Endothelial cell of umbilical vein (primary cell): Measurements from ENCODE around the gene TMEM213. TPM values are rescaled to one million over a fixed set of nuclear protein-coding genes. Genes with fewer than 3 reads are reported as not detected.

Source experiments
- BruUV-seq: library from RNA; stranded (reverse); fragments of 400-500 nt; replicated peaks from 2 replicates; lab custom pipeline; 2021; lab: Mats Ljungman, UMichigan
- CTCF ChIA-PET: fragments of 300-600, 350-600 bp; sonication (Branson Sonifier 250); formaldehyde crosslinking; loops from one replicate; lab custom pipeline; 2021; ENCODE audit warnings: antibody characterized with exemption, inconsistent platforms; lab: Charles Lee
- POLR2A ChIA-PET: fragments of 300-600, 350-600 bp; sonication (Branson Sonifier 250); formaldehyde crosslinking; loops from one replicate; lab custom pipeline; 2021; ENCODE audit warnings: antibody characterized with exemption, inconsistent platforms; lab: Charles Lee
- DNase-seq: peaks from one replicate; pipeline ENCODE4 v3.0.0-alpha.2; 2011; ENCODE audit warnings: low read depth, low spot score
- FAIRE-seq: peaks from 2 replicates; lab custom pipeline; 2011; peaks lifted over from hg19 to GRCh38; lab: Jason Lieb, UNC
- H2AFZ ChIP-seq: 2 replicates; pipeline ENCODE4 v1.6.0; 2012; ENCODE audit warnings: low read depth, low read length, control low read depth, inconsistent platforms
- H3K27ac ChIP-seq: 2 replicates; pipeline ENCODE4 v1.5.1; 2011; ENCODE audit warnings: low read depth, mild to moderate bottlenecking, control low read depth, low read length, moderate library complexity; ENCODE audit not compliant: insufficient read depth
- H3K27me3 ChIP-seq, 2 experiments: 2 replicates each; pipeline versions ENCODE4 v1.6.0 to v1.6.1; 2011; ENCODE audit warnings: low read length in 2 of 2, mixed read lengths in 1 of 2; ENCODE audit not compliant: control insufficient read depth in 2 of 2, insufficient read depth in 2 of 2
- H3K36me3 ChIP-seq, 2 experiments: 2 replicates in 1 of 2; 3 replicates in 1 of 2; pipeline ENCODE4 v1.5.1; 2011; ENCODE audit warnings: low read length in 2 of 2, mild to moderate bottlenecking in 1 of 2, moderate library complexity in 1 of 2; ENCODE audit not compliant: control insufficient read depth in 2 of 2, insufficient read depth in 2 of 2; ENCODE audit errors: extremely low read depth in 1 of 2
- H3K4me1 ChIP-seq: 3 replicates; pipeline ENCODE4 v1.5.1; 2011; ENCODE audit warnings: mild to moderate bottlenecking, low read length; ENCODE audit not compliant: control insufficient read depth, insufficient read depth; ENCODE audit errors: extremely low read depth
- H3K4me2 ChIP-seq: 2 replicates; pipeline ENCODE4 v1.6.1; 2011; ENCODE audit warnings: low read length, control low read depth, mixed read lengths; ENCODE audit not compliant: insufficient read depth
- H3K4me3 ChIP-seq, 3 experiments: fragments of 200-600 bp in 1 of 3; sonication (generic), shearing (Covaris generic) in 1 of 3; replicated peaks in 1 of 3; 2 replicates each; pipeline ENCODE4 v1.5.1; 2011 to 2016; ENCODE audit warnings: control low read depth in 3 of 3, low read length in 3 of 3, mild to moderate bottlenecking in 2 of 3, inconsistent platforms in 1 of 3, low read depth in 1 of 3, moderate library complexity in 1 of 3; ENCODE audit not compliant: insufficient read depth in 1 of 3
- H3K79me2 ChIP-seq: 2 replicates; pipeline ENCODE4 v1.6.0; 2012; ENCODE audit warnings: low read length, inconsistent platforms; ENCODE audit not compliant: control insufficient read depth, insufficient read depth
- H3K9ac ChIP-seq: replicated peaks from 2 replicates; pipeline ENCODE3; 2011; ENCODE audit warnings: low read length, control low read depth; ENCODE audit not compliant: insufficient read depth; ENCODE audit errors: extremely low read depth
- H3K9me1 ChIP-seq: replicated peaks from 3 replicates; pipeline ENCODE4 v1.6.0; 2011; ENCODE audit warnings: mild to moderate bottlenecking, low read length; ENCODE audit not compliant: control insufficient read depth, insufficient read depth; ENCODE audit errors: extremely low read depth
- H3K9me3 ChIP-seq: replicated peaks from 2 replicates; pipeline ENCODE4 v1.5.1; 2012; ENCODE audit warnings: low read length, inconsistent platforms; ENCODE audit not compliant: control insufficient read depth, insufficient read depth
- H4K20me1 ChIP-seq: replicated peaks from 2 replicates; pipeline ENCODE3; 2011; ENCODE audit warnings: mild to moderate bottlenecking, low read length; ENCODE audit not compliant: control insufficient read depth, insufficient read depth; ENCODE audit errors: extremely low read depth
- CTCF ChIP-seq, 2 donors: IDR thresholded peaks; 1 replicate in 1 of 2; 2 replicates in 1 of 2; pipeline ENCODE4 v1.5.1; 2011; ENCODE audit warnings: low read length in 2 of 2, mild to moderate bottlenecking in 2 of 2, moderate library complexity in 2 of 2, control low read depth in 1 of 2, inconsistent platforms in 1 of 2, low read depth in 1 of 2; ENCODE audit not compliant: insufficient read depth in 1 of 2; ENCODE audit errors: extremely low read depth in 1 of 2
- EZH2 ChIP-seq: IDR thresholded peaks from 2 replicates; pipeline ENCODE4 v1.6.1; 2012; ENCODE audit warnings: borderline replicate concordance, low read depth, mild to moderate bottlenecking, moderate library complexity, low read length, inconsistent platforms; ENCODE audit not compliant: severe bottlenecking
- FOS ChIP-seq: IDR thresholded peaks from 2 replicates; pipeline ENCODE4 v1.6.1; 2011; ENCODE audit warnings: mild to moderate bottlenecking, low read length, moderate library complexity, borderline replicate concordance; ENCODE audit not compliant: insufficient read depth
- GATA2 ChIP-seq: IDR thresholded peaks from 2 replicates; pipeline ENCODE4 v1.7.0; 2011; ENCODE audit warnings: low read depth, mild to moderate bottlenecking, moderate library complexity, mixed read lengths, low read length; ENCODE audit not compliant: insufficient read length, insufficient read depth
- JUN ChIP-seq: IDR thresholded peaks from 2 replicates; pipeline ENCODE4 v1.6.1; 2011; ENCODE audit warnings: borderline replicate concordance, low read depth; ENCODE audit not compliant: insufficient read length, insufficient read depth
- MAX ChIP-seq: IDR thresholded peaks from 2 replicates; pipeline ENCODE4 v1.6.1; 2011; ENCODE audit not compliant: insufficient read depth, insufficient read length
- MYC ChIP-seq: IDR thresholded peaks from one replicate; pipeline ENCODE4 v1.6.1; 2011; ENCODE audit warnings: mild to moderate bottlenecking, low read depth, low read length
- POLR2A ChIP-seq: IDR thresholded peaks from 2 replicates; pipeline ENCODE4 v1.6.1; 2012; ENCODE audit warnings: low read depth, mild to moderate bottlenecking, control low read depth, low read length
- POLR2AphosphoS5 ChIP-seq: IDR thresholded peaks from 2 replicates; pipeline ENCODE4 v1.6.1; 2012; ENCODE audit warnings: low read depth, mild to moderate bottlenecking, control low read depth, low read length, moderate library complexity; ENCODE audit not compliant: insufficient read depth
- dilution Hi-C: fragments of 300-500 bp; cut with MboI; formaldehyde crosslinking; loops from one replicate; pipeline ENCODE4 v1.15.0; 2019; ENCODE audit warnings: low sequenced_read_pairs; ENCODE audit not compliant: extremely low pct_ligation_motif_present
- intact Hi-C: fragments of 100-400 bp; cut with micrococcal nuclease; formaldehyde crosslinking; loops from one replicate; pipeline ENCODE4 v1.10.0; 2022
- polyA plus RNA-seq, 4 experiments: library from polyadenylated mRNA; depleted of rRNA in 3 of 4; stranded (reverse) in 3 of 4; unstranded in 1 of 4; fragments of >200 nt; gene quantifications; 2 replicates each; pipeline versions ENCODE4 v1.2.1 to v1.2.3, GENCODE V29; 2011 to 2012; ENCODE audit warnings: missing spikeins in 1 of 4
- total RNA-seq: library from RNA; stranded (reverse); gene quantifications from 2 replicates; pipeline ENCODE4 v1.2.3, GENCODE V29; 2021

The TMEM213 gene
- total and polyA plus RNA-seq, 2 donors (not counting 3 experiments of a cell fraction or from before 2014, with no cell fraction given), result not detected

GRCh38 chr7:138785587-138786437 is 12.0 kb upstream of the TMEM213 start:
- Histone ChIP-seq H3K9me3 (no peaks in the 10 kb centered on the region), H3K4me1 (no peaks in the 10 kb centered on the region), H2AFZ (peak overlapping the region; percentile 41), H4K20me1 (no peaks in the 10 kb centered on the region), H3K36me3 (no peaks in the 10 kb centered on the region), H3K9me1 (no peaks in the 10 kb centered on the region), H3K27me3 (no peaks in the 10 kb centered on the region), H3K4me2 (no peak overlapping the region), H3K4me3 (no peak overlapping the region), H3K9ac (no peak overlapping the region), H3K79me2 (no peaks in the 10 kb centered on the region), H3K27ac (no peak overlapping the region)
- intact Hi-C loops (no loop called here), dilution Hi-C loops (no loop called here)
- ChIA-PET CTCF (no interaction called here), POLR2A (no interaction called here)
- no TSS peak for BruUV-seq
- TF ChIP-seq POLR2A (no peak), MAX (no peak), EZH2 (no peak), JUN (no peak), GATA2 (no peak), POLR2AphosphoS5 (no peak), MYC (no peak), FOS (no peak), CTCF (IDR thresholded peaks at IDR 0.05; ENCODE audit: extremely low read depth in 1 of 2, insufficient read depth in 1 of 2, low read depth in 1 of 2, low read length in 2 of 2) (no peak)
- no peak for FAIRE-seq
- DNase-seq, result no peak
